GM06990 (cell line): Measurements from ENCODE around the gene GPR17.

Source experiments
- DNase-seq: peaks from one replicate; pipeline ENCODE4 v3.0.0-alpha.2; 2011; ENCODE audit not compliant: insufficient read length; ENCODE audit errors: extremely low read depth
- H3K27me3 ChIP-seq: replicated peaks from 2 replicates; pipeline ENCODE4 v1.6.0; 2011; ENCODE audit warnings: low read length; ENCODE audit not compliant: control insufficient read depth, insufficient read depth
- H3K36me3 ChIP-seq: 2 replicates; pipeline ENCODE4 v1.5.1; 2011; ENCODE audit warnings: low read length; ENCODE audit not compliant: control insufficient read depth, insufficient read depth
- H3K4me3 ChIP-seq: replicated peaks from 2 replicates; pipeline ENCODE4 v1.5.1; 2011; ENCODE audit warnings: low read depth, mild to moderate bottlenecking, control low read depth, low read length
- CTCF ChIP-seq: IDR thresholded peaks from 2 replicates; pipeline ENCODE4 v1.5.1; 2011; ENCODE audit warnings: low read length, control low read depth, mild to moderate bottlenecking, inconsistent platforms; ENCODE audit not compliant: insufficient read depth, poor library complexity, severe bottlenecking

GPR17 gene

GRCh38 chr2:127645395-127646291 is at the start of gene GPR17:
GPR17 (plus strand) TSS chr2:127646153; CDS start chr2:127650736, 4,583 bp downstream.
- Histone ChIP-seq H3K4me3 (no peak within 1 kb of the TSS), H3K27me3 (no peaks in the 10 kb centered on the region), H3K36me3 (no peaks in the 10 kb centered on the region)
- DNase-seq = no peak
- no peak for TF ChIP-seq CTCF

- Histone ChIP-seq H3K36me3 (no peaks in the 10 kb centered on the region), H3K4me3 (no peak overlapping the region), H3K27me3 (no peaks in the 10 kb centered on the region)
- no peak for TF ChIP-seq CTCF
- no peak for DNase-seq
Observed at GRCh38 chr2:127596311-127597045, 49.5 kb upstream of the GPR17 start.

- no peaks in the 10 kb centered on the region for H3K27me3 ChIP-seq
- H3K36me3 ChIP-seq = no peaks in the 10 kb centered on the region
- no peak for DNase-seq
- no peak overlapping the region for H3K4me3 ChIP-seq
- TF ChIP-seq CTCF = no peak
Observed at GRCh38 chr2:127597046-127597983, 48.6 kb upstream of the GPR17 start.

- no peaks in the 10 kb centered on the region for H3K27me3 ChIP-seq
- no peak for DNase-seq
Observed at GRCh38 chr2:127597984-127598380, 48.0 kb upstream of the GPR17 start.

More at GRCh38 chr2:127597984-127598380, 48.0 kb upstream of the GPR17 start:
- Histone ChIP-seq H3K4me3 (no peak overlapping the region), H3K36me3 (no peaks in the 10 kb centered on the region)
- no peak for TF ChIP-seq CTCF
